ENCODE results near the gene CMPK2.
"Not testable (repeated sequence)": the region's sequence is repeated elsewhere in the genome, so short reads cannot be mapped to it uniquely, and the experiment has no call there.

CMPK2 gene, protein sequence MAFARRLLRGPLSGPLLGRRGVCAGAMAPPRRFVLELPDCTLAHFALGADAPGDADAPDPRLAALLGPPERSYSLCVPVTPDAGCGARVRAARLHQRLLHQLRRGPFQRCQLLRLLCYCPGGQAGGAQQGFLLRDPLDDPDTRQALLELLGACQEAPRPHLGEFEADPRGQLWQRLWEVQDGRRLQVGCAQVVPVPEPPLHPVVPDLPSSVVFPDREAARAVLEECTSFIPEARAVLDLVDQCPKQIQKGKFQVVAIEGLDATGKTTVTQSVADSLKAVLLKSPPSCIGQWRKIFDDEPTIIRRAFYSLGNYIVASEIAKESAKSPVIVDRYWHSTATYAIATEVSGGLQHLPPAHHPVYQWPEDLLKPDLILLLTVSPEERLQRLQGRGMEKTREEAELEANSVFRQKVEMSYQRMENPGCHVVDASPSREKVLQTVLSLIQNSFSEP
- total RNA-seq = 2.3 to 670 (median 12.8) reads per million in 18 experiments

DNA sequence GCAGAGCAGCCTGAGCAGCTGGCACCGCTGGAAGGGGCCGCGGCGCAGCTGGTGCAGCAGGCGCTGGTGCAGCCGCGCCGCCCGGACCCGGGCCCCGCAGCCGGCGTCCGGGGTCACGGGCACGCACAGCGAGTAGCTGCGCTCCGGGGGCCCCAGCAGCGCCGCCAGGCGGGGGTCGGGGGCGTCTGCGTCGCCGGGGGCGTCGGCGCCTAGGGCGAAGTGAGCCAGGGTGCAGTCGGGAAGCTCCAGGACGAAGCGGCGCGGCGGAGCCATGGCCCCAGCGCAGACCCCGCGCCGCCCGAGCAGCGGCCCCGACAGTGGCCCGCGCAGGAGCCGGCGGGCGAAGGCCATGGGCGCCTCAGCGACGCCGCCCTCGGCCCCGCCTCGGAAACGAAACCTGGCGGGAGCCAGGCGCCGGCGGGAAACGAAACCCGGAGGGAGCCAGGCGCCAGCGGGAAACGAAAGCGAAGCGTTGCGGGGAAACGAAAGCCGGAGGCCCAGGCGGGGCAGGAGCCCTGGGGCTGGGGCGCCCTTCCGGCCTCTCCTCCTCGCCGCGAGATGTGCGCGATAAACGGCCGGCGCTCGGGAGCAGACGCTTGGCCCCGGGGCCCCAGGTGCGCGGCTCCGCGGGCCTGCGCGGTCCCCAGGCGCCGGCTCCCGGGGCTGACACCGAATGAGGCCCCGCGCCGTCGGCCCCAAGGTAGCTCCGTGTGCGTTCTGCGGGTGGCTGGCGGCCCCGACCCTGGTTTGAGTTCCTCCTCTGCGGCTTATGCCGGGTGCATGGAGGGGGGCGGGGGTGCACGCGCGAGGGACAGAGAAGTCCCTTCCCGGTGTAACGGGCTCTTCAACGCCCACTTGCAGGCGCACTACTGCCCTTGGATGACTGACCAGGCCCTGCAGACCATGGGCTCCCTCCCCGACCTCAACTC is at the start of gene CMPK2:
Gene CMPK2, minus strand, starts transcription at position 562 of the 929 bp plus-strand sequence. Its CDS starts 211 bp downstream, at position 351.
- peak; percentile 75 to 77 for DNase-seq

DNA sequence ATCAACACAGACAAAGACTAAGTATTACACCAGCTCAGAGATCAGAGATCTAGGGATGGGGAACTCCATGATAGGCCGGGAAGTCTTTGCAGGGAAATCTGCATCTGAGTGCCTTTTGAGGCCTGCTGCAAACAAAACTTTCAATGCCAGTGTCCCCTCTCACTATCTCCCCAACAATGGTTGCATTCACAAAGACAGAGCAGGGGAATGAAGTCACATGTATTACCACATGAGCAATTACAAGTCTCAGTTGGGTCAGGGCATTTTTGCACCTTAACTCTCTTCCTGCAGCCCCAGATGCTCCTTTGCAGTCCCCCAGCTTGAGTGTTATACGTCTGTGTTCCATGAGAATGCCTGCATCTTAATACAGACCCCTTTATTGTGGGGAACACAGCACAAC is 49.7 kb upstream of the CMPK2 start:
- no peak for DNase-seq

DNA sequence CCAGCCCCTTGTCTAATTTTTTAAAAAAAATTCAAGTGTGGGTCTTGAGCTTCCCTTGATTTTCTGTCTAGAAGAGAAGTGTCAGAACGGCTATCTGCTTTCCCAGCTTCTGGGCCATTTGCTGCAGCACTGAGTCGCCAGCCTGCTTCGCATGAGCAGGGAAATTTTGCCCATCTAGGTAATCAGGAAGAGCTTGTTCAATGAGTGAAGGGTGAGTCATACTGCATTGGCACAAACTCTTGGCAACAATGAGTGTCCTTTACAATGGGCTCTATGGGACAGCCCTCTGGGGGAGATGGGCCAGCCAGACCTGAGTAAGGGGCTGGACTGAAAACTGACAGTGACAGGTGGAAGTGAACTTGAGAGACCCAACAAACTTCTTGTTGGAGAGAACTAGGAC is 49.1 kb upstream of the CMPK2 start:
- no peak for DNase-seq

DNA sequence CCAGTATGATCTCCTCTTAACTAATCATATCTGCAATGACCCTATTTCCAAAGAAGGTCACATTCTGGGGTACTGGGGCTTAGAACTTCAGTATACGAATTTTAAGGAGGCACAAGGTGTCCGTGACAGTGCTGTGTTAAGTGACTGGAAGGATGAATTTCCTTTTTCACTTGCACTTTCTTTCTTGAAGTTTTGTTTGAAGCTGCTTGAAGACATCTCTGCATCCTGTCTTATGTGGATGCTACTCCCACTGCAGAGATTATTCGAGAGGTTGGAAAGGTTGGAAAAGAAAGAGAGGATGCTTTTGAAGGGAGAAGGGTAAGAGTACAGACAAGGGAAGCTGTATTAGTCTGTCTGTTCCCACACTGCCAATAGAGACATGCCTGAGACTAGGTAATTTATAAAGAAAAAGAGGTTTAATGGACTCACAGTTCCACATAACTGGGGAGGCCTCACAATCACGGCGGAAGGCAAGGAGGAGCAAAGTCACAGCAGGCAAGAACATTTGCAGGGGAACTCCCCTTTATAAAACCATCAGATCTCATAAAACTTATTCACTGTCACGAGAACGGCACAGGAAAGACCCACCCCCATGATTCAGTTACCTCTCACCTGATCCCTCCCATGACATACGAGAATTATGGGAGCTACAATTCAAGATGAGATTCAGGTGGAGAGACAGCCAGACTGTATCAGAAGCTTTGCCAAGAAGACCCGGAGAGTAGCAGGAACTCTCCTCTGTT is 47.9 kb upstream of the CMPK2 start:
- DNase-seq = no peak

DNA sequence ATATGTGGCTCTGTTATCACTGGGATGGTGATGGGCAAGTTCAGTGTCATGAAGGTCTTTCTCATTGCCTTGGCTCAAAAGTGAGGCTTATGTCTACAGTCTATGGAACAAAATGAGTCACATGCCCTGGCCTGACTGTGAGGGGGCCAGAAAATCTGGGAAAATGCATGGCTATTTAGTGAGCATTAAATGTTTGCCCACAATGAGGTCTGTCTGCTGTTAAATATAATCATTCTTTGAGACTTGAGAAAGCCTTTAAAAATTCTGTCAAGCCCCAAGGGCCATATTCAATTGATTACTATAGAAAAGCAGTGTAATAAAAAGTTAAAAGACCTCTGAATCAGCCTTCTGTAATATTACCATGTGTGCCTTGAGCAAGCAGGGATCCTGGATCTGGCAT is 46.0 kb upstream of the CMPK2 start:
- no peak for DNase-seq

DNA sequence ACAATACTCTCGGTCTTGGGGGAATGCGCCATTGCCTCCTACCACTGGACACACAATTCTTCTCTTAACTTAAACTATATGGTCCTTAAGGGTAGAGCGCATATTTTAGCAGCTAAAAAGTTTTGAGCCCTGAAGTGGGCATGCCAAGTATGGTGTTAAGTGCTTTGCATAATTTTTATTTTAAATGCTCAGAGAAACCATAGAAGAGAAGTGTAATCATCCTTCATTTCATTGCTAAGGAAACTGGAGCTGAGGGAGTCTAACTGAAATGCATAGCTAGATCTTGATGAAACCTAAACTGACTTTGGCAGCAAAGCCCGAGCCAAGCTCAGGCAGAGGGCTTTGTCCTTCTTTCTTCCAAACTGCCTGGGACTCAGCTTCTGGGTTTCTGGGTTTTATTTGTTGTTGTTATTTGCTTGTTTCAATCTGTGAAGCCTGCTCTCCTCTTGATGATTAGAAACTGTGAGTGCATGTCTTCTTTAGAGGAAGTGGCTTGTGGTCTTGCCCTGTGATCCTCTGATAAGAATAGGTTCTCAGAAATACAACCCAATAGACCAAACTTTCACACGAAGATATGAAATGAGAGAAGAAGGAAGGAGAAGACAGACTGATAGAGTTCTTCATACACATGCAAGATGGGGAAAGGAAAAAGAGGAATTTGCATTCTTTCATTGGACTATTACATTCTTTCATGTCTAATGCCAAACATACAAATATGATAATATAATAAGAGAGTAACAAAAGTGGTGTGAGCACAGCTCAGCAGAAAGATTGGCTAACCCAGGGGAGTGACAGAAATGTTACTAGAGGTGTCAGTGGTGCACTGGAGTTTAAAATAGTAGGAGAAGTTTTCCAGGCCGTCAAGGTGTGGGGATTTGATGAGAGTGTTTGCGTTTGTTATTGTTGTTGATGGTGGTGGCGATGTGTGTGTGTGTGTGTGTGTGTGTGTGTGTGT is 44.0 kb upstream of the CMPK2 start:
- DNase-seq = peak; percentile 6 to 29

DNA sequence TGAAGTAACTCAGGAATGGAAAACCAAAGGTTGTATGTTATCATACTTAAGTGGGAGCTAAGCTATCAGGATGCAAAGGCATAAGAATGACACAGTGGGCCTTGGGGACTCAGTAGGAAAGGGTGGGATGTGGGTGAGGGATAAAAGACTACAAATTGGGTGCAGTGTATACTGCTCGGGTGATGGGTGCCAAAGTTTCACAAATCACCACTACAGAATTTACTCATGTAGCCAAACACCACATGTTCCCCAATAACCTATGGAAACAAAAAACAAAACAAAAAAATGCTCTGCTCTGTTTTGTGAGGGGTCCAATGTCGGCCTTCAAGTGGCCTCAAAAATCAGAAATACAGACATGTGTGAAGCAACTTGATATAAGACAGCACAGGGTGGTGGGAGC is 42.6 kb upstream of the CMPK2 start:
- DNase-seq = no peak

DNA sequence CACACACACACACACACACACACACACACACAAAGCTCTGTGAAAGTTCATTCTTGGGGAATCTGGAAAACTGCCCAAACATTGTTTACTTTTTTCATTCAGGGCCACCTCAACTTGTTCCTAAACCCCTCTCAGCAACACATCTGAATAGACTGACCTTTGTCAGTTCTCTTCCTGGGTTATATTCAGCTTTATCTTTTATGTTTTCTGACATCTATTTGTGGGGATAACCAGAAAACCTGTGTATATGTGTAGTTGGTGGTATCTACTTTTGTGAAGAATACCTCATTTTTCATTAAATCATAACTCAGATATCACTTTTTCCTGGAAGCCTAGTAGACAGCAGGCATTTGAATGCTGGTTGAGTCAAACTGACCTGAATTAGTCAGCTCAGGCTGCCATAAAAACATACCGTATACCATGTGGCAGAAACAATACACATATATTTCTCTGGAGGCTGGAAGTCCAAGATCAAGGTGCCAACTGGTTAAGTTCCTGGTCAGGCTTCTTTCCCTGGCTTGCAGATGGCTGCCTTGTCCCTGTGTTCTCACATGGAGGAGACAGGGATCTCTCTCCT is 40.5 kb upstream of the CMPK2 start:
- DNase-seq = no peak

DNA sequence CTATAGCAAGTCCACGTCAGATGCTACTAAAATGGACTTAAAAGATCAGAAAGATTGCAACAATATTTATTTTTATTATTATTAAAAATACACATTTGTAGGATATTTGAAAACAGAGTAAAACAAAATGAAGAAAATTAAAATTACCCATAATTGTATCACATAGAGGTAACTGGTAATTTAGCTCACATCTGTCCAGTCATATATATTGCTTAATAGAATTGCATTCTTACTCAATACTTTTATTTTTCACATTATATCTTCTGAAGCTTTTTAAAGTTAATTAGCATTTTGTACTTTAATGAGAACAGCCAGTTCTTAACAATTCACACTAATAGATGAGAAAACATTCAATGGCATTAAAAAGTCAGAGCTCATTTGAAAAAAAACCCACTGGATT is 40.0 kb upstream of the CMPK2 start:
- DNase-seq = no peak

DNA sequence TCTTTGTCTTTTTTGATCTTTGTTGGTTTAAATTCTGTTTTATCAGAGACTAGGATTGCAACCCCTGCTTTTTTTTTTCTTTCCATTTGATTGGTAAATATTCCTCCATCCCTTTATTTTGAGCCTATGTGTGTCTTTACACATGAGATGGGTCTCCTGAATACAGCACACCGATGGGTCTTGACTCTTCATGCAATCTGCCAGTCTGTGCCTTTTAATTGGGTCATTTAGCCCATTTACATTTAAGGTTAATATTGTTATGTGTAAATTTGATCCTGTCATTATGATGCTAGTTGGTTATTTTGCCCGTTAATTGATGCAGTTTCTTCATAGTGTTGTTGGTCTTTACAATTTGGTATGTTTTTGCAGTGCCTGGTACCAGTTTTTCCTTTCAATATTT is 36.9 kb upstream of the CMPK2 start:
- DNase-seq = not testable (repeated sequence)

DNA sequence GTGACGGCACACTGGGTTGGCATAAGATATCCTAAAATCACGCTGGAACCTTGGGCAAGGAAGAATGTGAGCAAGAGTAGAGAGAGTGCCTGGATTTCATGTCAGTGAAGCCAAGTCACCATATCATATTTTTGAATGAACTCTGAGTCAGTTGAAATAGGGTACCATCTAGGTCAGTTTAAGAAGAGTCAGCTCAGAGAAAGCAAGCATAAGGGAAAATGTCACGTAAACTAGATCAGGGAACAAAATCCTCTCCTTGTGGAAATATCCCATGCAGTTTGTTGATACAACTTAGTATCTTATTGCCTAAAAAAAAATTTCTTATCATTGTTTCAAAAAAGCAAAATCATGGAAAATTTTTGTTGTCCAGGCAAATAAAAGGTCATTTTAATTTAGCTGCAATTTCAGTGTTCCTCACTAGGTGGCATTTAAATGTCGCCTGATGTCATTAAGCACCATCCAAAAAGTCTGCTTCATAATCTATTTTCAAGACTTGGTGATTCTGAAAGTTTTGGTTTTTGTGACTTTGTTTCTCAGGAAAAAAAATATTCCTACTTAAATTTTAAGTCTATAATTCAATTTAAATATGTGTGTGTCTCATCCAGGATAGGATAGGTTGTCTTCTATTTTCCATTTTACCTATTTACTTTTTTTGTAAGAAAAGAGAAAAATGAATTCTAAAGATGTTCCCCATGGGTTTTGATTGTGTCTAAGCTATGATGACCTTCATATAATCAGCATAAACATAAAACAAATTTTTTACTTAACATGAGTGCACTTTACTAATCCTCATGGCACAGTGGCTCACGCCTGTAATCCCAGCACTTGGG is 31.4 kb upstream of the CMPK2 start:
- peak; percentile 55 for DNase-seq

DNA sequence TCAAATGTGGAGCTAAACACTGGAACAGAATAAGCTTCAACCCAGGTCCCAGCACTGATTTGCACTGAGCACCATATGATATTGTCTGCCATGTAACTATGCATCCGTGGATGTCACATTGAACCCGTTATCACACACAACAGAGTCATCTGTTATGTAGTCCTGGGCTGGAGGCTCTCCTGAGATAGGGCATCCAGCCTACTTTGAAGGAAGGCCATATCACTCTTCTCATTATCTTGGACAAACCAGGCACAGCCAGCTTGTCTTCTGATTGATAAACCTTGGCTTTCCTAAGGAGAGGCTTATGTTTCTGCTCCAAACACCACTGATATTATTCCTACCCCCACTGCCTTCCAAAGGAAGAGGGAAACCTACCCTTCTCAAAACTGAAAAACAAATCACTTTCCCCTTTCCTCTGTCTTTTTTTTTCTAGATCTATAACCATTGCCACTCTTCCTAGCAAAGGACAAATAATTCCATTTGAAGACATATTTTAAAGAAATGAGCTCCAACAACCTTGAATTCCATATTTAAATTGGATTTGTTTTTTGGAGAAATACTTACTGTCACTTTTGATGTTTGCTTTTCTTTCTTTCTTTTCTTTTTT is 28.3 kb upstream of the CMPK2 start:
- DNase-seq = no peak

DNA sequence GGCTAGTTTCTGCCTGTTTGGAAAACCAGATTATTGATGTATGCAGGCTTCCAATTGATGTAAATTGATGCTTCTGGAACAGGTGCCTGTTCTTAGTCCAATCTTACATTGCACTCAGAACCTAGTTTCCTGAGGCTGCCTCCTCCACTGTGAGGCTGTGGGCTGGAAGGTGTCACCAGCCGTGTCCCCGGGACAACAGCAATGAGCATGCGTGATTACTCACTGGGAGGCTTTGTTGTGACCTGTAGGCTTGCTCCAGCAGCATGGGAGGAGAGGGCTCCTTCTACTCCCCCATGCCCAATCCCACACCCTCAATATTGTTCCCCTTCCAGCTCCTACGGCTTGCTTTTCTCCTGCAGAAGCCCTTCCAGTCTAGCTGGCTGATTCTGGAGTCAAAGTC is 23.0 kb upstream of the CMPK2 start:
- no peak for DNase-seq

DNA sequence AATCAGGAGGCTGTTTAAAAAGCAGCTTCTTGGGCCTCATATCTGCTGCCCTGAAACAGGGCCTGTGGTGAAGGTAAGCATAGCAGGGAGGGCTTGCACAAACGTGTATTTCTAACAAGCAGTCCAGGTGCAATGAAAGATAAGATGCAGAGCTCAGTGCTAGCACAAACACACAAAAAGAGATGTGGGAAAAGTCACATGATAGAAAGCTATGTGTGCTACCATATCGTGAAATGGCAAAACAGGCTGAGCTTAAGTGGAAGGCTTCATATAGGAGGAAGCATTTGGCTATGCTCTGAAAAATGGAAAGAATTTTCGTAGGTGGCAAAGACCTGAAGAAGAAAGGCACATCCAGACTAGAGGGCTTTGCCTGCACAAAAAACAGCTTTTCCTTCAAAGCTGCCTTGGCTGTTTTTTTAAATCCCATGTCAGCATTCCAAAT is 22.1 kb upstream of the CMPK2 start:
- no peak for DNase-seq

DNA sequence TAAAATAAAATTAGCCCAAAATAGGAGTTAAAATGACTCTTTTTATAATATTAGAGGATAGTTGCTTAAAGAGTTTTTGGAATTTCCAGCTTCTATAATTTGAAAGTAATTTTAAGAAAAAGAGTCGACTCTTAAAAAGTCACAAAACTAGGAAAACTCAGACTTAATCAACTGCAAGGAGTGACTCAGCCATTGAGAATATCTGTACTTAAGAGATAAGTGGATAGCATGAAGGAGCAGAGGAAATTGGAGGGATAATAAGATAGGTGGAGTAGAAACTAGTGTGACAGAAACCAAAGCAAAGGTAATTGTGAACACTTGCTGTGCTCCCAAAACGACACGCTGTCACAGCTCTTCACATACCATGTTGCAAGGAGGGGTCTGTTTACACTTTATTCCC is 20.3 kb upstream of the CMPK2 start:
- no peak for DNase-seq

DNA sequence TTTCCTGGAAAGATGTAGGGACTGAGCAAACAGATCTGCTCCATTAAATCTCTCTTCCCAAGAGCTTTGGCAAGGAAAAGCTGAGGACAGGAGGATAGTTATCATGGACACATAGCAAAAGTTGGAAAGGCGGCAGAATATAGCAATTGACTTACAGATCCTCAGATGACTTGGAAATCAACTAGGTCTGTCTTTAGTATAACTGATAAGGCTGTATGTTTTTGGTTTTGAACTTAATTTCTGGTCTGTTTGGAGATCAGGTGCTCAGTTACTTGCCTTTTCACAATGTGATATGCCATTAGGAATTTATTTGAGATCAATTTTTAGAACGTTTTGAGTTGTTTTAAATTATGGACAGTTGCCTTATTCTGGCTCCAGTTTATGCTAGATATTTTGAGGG is 19.8 kb upstream of the CMPK2 start:
- no peak for DNase-seq

DNA sequence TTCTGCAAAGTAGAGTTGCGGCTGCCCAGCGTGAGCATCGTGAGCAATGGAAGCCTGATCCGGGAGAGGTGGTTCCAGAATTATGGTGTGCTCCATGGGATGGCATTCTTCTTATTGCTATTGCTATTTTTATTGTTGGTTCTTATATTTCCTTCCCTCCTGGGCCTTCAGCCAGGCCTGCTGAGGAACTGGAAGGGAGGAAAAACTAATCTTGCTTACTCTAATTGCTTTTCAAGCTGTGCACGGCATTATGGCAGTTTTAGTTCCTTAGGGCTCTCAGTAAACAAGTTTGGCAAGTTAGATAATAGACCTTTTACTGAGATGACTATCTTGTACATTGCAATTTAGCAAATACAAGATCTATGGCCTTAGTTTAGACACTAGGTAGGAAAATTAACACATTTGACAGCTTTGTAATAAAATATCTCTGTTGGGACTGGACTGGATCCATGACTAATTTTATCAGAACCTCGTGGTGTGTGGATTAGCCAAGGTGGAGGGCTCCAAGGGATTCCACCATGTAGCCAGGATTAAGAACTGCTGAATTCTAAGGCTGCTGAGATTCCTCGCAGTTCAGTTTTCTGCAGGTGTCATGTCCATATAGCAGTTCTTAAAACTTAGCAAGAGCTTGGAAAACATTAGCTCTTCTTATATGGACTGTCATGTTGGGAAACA is 17.9 kb upstream of the CMPK2 start:
- no peak for DNase-seq

DNA sequence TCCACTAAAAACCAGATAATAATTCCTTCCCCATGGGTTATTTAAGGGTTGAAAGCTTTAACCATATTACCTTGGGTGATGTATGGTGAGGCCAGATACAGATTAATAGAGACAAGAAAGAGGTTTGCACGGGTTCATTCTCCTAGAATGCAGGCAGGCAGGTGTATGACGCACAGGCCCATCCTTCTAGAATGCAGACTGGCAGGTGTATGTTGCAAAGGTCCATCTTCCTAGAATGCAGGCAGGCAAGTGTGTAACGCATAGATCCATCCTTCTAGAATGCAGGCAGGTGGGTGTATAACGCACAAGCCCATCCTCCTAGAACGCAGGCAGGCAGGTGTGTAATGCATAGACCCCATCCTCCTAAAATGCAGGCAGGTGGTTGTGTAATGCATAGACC is 15.8 kb upstream of the CMPK2 start:
- DNase-seq = no peak

DNA sequence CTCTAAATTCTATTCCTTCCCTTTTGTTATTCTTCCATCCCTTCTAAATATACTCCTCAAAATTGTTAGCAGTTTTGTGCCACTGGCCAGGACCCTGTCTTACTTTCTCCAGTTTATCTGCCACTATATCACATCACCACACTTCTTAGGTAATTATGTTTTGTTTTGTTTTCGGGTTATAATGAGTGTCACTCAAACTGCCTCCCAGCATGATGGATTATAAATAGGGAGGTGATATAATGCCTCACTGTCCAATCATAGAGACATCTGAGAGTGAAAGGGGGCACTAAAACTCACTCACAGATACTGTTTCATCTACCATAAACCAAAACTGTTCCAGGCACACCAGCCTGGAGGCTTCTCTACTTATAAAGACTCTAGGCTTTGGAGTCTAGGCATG is 15.3 kb upstream of the CMPK2 start:
- no peak for DNase-seq
